ENCODE results near the gene CPA4.

CPA4 gene

DNA sequence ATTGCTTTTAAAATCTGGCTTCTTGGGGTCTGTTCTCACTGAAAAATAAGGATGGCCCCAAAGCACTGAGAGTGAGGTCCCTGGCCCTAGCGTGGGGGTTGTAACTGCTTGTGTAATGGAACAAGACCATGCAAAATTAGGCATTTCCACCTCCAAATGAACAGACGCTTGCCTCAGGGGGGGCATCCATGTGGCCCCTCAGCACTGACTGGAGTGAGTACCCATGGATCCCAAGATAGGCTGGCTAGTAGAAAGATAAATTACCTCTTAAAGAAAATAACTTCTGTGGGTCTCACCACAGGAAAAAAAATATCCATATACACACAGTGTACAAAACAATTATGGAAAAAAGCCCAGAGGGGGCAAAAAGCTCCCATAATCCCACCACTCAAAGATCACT lies 72.1 kb downstream of the CPA4 start:
- Histone ChIP-seq H3K4me3 (ENCODE audit: low read length) (no peak overlapping the region), H3K4me1 (ENCODE audit: control insufficient read depth, insufficient read depth, low read length) (peaks cover 11% of the 10 kb centered on the region), H3K9me3 (ENCODE audit: control insufficient read depth, low read length) (no peaks in the 10 kb centered on the region), H3K36me3 (ENCODE audit: control insufficient read depth, insufficient read depth, low read length) (no peaks in the 10 kb centered on the region), H3K9ac (ENCODE audit: low read length) (no peak overlapping the region), H3K27me3 (ENCODE audit: control insufficient read depth, insufficient read depth, low read length) (no peaks in the 10 kb centered on the region)

DNA sequence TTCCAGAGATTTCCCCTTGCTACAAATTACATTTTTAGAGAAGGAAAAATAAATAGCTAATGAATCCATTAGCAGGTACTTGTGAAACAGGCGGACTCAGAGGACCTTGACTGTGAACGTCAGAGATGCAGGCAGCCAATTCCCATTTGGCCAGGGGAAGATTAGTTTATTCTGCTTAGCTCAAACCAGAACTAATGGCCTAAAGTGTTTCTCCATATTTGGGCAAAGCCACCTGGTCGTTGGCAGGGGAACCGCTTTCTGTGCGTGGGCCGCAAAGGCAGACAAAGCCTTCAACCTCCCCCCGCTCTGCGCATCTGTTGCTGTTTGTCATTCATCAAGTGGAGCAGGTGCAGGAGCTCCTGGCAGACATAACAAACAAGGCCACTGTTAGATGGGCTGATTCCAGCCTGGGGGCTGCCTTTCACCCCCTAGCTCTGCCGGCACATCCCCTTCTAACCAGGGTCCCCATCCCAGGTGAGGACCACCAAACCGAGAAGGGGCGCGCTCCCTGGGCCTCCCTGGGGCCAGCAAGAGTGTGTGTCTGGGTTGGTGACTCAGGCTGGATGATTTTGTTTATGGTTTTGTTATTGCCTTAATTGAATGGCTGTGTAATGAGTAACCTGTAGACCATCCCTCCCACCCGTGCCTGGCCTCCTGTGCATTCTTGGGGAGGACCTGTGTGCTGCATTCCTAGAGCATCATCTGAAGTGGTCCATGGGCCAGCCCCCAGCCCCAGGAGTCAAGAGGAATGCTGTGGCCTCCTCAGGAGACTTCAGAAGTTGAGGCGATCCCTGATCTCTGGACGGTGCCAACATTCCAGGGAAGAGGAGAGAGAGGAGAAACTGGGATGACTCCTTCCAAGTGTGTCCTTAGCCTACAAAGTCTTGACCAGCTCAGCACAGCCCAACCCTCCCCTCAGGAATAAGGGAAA lies 72.8 kb downstream of the CPA4 start:
- peaks cover 12% of the 10 kb centered on the region for H3K4me1 ChIP-seq (ENCODE audit: control insufficient read depth, insufficient read depth, low read length)
- H3K4me3 ChIP-seq (ENCODE audit: low read length), result no peak overlapping the region
- no peak overlapping the region for H3K9ac ChIP-seq (ENCODE audit: low read length)
- H3K9me3 ChIP-seq (ENCODE audit: control insufficient read depth, low read length), result no peaks in the 10 kb centered on the region
- no peaks in the 10 kb centered on the region for H3K27me3 ChIP-seq (ENCODE audit: control insufficient read depth, insufficient read depth, low read length)
- no peaks in the 10 kb centered on the region for H3K36me3 ChIP-seq (ENCODE audit: control insufficient read depth, insufficient read depth, low read length)

DNA sequence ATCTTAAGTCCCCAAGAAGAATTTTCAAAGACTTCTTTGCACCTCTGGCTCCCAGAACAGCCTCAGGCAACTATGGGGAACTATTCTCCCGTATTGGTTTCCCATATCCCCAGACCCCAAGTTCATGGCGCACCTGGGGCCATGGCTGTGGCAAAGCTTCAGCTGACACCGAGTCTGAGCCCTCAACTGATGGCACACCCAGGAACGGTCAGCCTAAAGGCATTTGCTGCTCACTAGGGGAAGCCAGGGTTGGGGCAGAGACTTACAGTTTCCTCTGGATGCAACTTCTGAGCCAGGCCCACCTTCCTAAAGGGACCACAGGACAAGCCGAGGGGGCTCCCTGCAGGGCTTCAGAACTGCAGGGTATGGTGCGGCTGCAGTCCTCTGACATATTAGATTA lies 73.6 kb downstream of the CPA4 start:
- Histone ChIP-seq H3K36me3 (ENCODE audit: control insufficient read depth, insufficient read depth, low read length) (no peaks in the 10 kb centered on the region), H3K9ac (ENCODE audit: low read length) (no peak overlapping the region), H3K4me1 (ENCODE audit: control insufficient read depth, insufficient read depth, low read length) (peaks cover 12% of the 10 kb centered on the region), H3K4me3 (ENCODE audit: low read length) (no peak overlapping the region), H3K9me3 (ENCODE audit: control insufficient read depth, low read length) (no peaks in the 10 kb centered on the region), H3K27me3 (ENCODE audit: control insufficient read depth, insufficient read depth, low read length) (no peaks in the 10 kb centered on the region)

DNA sequence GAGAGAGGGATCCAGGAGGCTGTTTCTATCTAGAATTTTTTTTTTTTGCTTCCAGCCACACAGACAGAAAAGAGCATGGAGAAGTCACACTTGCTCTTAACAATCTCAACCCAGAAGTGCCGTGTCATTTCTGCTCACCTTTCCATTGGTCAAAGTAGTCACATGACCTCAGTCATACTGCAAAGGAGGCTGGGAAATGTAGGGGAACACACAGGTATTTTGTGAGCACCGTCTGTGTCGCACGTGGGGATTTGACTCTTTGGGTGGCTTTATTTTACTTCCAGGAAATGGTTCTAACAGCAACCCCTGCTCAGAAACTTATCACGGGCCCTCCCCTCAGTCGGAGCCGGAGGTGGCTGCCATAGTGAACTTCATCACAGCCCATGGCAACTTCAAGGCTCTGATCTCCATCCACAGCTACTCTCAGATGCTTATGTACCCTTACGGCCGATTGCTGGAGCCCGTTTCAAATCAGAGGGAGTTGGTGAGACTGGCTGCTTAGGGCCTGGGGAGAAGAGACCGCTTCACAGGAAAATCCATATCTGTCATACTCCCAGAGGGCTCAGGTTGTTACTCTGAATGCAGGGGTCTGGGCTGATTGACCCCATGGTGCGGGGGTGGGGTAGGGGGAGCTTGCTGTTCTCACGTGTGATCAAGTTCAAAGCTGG lies 74.3 kb downstream of the CPA4 start:
- Histone ChIP-seq H3K4me1 (ENCODE audit: control insufficient read depth, insufficient read depth, low read length) (peaks cover 12% of the 10 kb centered on the region), H3K4me3 (ENCODE audit: low read length) (no peak overlapping the region)

DNA sequence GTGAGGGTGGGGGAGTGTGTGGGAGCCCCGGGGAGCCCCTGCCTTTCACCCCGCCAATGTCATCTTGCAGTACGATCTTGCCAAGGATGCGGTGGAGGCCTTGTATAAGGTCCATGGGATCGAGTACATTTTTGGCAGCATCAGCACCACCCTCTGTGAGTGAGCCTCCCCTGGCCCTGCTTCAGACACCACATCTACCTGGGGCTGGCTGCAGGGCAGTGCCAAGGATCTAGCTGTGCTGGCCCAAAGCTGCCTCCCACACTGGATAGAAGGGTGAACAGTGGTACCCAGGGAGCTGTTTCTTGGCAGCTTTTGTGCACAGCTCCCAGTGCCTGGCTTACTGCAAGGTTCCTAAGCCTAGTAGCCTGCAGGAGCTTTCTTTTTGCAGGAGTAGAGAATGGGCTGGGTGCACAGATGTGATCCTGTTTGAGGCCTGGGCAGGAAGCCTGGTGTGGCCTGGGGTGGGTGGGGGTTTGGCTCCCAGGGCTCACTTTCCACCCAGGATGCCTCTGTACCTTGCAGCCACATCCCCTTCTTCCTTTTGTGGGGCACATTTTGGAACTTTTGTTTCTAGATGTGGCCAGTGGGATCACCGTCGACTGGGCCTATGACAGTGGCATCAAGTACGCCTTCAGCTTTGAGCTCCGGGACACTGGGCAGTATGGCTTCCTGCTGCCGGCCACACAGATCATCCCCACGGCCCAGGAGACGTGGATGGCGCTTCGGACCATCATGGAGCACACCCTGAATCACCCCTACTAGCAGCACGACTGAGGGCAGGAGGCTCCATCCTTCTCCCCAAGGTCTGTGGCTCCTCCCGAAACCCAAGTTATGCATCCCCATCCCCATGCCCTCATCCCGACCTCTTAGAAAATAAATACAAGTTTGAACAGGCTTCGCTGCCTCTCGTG lies 75.1 kb downstream of the CPA4 start:
- H3K36me3 ChIP-seq (ENCODE audit: control insufficient read depth, insufficient read depth, low read length), result no peaks in the 10 kb centered on the region
- no peaks in the 10 kb centered on the region for H3K9me3 ChIP-seq (ENCODE audit: control insufficient read depth, low read length)
- H3K4me3 ChIP-seq (ENCODE audit: low read length), result no peak overlapping the region
- H3K27me3 ChIP-seq (ENCODE audit: control insufficient read depth, insufficient read depth, low read length), result no peaks in the 10 kb centered on the region
- H3K4me1 ChIP-seq (ENCODE audit: control insufficient read depth, insufficient read depth, low read length), result peaks cover 18% of the 10 kb centered on the region
- H3K9ac ChIP-seq (ENCODE audit: low read length), result no peak overlapping the region

More for the DNA sequence above, 74.3 kb downstream of the CPA4 start:
- Histone ChIP-seq H3K36me3 (ENCODE audit: control insufficient read depth, insufficient read depth, low read length) (no peaks in the 10 kb centered on the region), H3K27me3 (ENCODE audit: control insufficient read depth, insufficient read depth, low read length) (no peaks in the 10 kb centered on the region), H3K9ac (ENCODE audit: low read length) (no peak overlapping the region), H3K9me3 (ENCODE audit: control insufficient read depth, low read length) (no peaks in the 10 kb centered on the region)

DNA sequence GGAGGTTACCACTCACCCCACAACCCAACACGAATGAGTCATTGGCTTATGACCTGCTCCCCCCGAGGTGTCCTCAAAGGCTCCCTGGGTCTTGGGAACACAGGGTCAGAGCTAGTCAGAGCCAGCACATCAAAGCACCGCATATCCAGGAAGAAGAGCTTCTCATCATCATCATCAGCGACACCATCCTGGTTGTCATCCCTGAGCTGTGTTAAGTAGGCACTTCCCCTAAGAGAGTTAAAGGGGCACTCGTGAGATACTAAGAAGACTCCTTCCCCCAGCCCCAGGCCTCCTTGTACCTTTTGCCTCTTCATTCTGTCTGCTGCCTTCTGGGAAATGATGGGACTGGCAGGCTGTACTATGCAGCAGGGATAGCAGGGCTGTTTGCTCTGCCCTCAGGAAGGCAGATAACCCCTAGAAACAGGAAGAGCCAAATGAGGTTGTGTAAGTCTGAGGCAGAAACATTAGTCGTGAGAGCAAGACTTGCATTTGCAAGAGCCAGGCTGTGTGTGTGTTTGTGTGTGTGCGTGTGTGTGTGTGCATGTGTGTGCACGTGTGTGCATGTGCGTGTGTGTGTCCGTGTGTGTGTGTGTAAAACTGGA lies 76.2 kb downstream of the CPA4 start:
- Histone ChIP-seq H3K9me3 (ENCODE audit: control insufficient read depth, low read length) (no peaks in the 10 kb centered on the region), H3K4me3 (ENCODE audit: low read length) (no peak overlapping the region), H3K36me3 (ENCODE audit: control insufficient read depth, insufficient read depth, low read length) (no peaks in the 10 kb centered on the region), H3K9ac (ENCODE audit: low read length) (no peak overlapping the region), H3K27me3 (ENCODE audit: control insufficient read depth, insufficient read depth, low read length) (no peaks in the 10 kb centered on the region), H3K4me1 (ENCODE audit: control insufficient read depth, insufficient read depth, low read length) (peaks cover 30% of the 10 kb centered on the region)

DNA sequence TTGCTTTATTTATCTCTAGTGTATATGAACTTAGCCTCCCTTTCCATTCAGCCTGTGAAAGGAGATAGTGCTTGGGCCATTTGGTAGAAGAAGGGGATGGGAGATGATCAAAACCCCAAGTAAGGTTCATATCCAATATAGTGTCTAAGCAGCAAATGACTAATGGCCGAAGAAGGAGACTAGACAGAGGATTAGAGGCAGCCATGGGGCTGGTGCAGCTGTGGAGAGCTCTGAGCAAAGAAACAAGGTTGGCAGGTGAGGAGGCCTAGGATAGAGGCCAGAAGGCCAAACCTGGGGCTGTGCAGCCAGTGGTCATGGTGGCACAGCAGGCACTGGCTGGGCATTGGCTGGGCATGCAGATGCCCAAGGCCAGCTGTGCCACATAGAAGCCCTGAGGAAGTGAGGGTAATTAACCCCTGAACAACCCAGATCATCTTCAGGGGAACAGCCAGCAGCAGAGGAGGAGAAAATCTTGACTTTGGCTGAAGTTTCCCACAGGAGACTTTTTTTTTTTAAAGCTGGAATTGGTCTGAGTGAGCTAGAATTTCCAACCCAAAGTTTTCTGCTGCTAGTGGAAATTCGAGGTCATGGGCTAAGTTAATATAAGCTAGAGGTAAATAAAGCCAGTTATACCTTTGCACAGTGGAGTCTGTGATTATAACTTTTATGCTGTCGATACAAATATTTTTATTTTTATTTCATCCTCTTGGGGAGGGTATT lies 77.0 kb downstream of the CPA4 start:
- H3K4me3 ChIP-seq (ENCODE audit: low read length), result no peak overlapping the region
- no peaks in the 10 kb centered on the region for H3K36me3 ChIP-seq (ENCODE audit: control insufficient read depth, insufficient read depth, low read length)
- no peak overlapping the region for H3K9ac ChIP-seq (ENCODE audit: low read length)
- peaks cover 32% of the 10 kb centered on the region for H3K4me1 ChIP-seq (ENCODE audit: control insufficient read depth, insufficient read depth, low read length)
- no peaks in the 10 kb centered on the region for H3K9me3 ChIP-seq (ENCODE audit: control insufficient read depth, low read length)
- H3K27me3 ChIP-seq (ENCODE audit: control insufficient read depth, insufficient read depth, low read length), result no peaks in the 10 kb centered on the region

DNA sequence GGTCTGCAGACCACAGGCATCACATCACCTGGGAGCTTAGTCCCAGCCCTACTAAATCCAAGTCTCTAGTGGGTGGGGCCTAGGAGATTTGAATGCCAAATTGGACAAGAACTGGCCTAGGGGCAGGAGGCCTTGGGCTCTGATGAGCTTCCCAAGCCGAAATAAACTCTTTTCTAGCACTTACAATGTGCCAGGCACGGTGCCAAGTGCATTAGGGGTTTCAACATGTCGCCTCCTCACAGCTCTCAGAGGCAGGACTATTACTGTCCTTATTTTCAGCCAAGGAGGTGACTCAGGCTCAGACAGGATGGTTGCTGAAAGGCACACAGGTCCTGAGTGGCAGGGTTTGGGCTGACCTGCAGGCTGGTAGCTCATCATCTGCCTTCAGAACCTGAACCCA lies 78.1 kb downstream of the CPA4 start:
- Histone ChIP-seq H3K9ac (ENCODE audit: low read length) (no peak overlapping the region), H3K4me1 (ENCODE audit: control insufficient read depth, insufficient read depth, low read length) (peaks cover 32% of the 10 kb centered on the region), H3K27me3 (ENCODE audit: control insufficient read depth, insufficient read depth, low read length) (no peaks in the 10 kb centered on the region), H3K36me3 (ENCODE audit: control insufficient read depth, insufficient read depth, low read length) (no peaks in the 10 kb centered on the region), H3K9me3 (ENCODE audit: control insufficient read depth, low read length) (no peaks in the 10 kb centered on the region), H3K4me3 (ENCODE audit: low read length) (no peak overlapping the region)

DNA sequence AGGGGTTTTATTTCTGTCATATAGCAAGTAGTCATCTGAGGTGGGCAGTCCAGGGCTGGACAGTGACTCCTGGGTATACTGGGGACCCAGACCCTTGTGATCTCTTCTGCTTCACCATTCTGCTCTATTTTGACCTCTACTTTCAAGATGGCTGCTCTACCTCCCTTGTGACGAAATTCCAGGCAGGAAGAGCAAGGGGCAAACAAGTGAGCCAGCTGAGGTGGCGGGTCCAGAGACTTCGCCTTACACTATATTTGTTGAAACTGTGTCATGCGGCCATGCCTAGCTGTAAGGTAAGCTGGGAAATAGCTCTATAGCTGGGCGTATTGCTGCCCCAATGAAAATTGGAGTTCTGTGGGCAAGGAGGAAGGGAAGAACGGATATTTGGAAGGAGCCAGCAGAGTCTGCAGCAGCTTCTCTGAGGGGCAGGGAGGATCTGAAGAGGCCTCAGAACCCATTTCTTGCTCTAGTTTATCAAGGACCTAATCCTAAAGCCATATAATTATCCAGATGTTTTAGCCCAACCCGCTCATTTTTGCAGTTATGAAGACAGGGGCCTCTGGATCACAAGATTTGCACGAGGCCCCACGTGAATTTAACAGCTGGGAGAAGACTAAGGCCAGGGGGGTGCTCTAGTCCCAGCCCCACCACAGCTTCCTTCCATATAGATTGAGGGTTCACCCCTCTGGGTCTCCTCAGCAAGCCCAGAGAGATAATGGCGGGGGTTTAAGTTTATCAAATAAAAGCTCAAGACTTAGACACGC lies 79.6 kb downstream of the CPA4 start:
- no peak overlapping the region for H3K9ac ChIP-seq (ENCODE audit: low read length)
- no peaks in the 10 kb centered on the region for H3K36me3 ChIP-seq (ENCODE audit: control insufficient read depth, insufficient read depth, low read length)
- no peak overlapping the region for H3K4me3 ChIP-seq (ENCODE audit: low read length)
- peaks cover 32% of the 10 kb centered on the region for H3K4me1 ChIP-seq (ENCODE audit: control insufficient read depth, insufficient read depth, low read length)
- no peaks in the 10 kb centered on the region for H3K27me3 ChIP-seq (ENCODE audit: control insufficient read depth, insufficient read depth, low read length)
- no peaks in the 10 kb centered on the region for H3K9me3 ChIP-seq (ENCODE audit: control insufficient read depth, low read length)

Measured in mucosa of stomach (tissue), 1 donor.